Stomach (tissue), 4 donors: ENCODE results near the gene SNRNP70.

Source experiments
- CTCF ChIP-seq, 7 experiments: fragments of 450-650 bp in 4 of 7; fragments of 200-600 bp in 3 of 7; sonication (generic) in 3 of 7; IDR thresholded peaks; one replicate each; pipeline ENCODE4 v1.5.1; 2016 to 2019; ENCODE audit warnings: antibody characterized with exemption in 7 of 7, control low read depth in 2 of 7, mild to moderate bottlenecking in 1 of 7
- EP300 ChIP-seq: sonication (generic); formaldehyde crosslinking; IDR thresholded peaks from one replicate; pipeline ENCODE4 v1.6.1; 2017; ENCODE audit warnings: antibody characterized with exemption
- POLR2AphosphoS5 ChIP-seq, 3 donors: sonication (generic); formaldehyde crosslinking; IDR thresholded peaks; one replicate each; pipeline ENCODE4 v1.6.1; 2016; ENCODE audit warnings: antibody characterized with exemption in 3 of 3

GRCh38 chr19:49059053-49059452 lies 26.2 kb upstream of the SNRNP70 start:
- TF ChIP-seq CTCF (IDR thresholded peaks at IDR 0.05), result no peak
- no peak for TF ChIP-seq POLR2AphosphoS5 (IDR thresholded peaks at IDR 0.05)
- no peak for TF ChIP-seq EP300
